Measurements from ENCODE around the gene SNORC.
A peak's percentile ranks its signal among the peaks of the same experiment; 100 is the strongest.

The SNORC gene

GRCh38 chr2:232882505-232883115, 12.5 kb downstream of the SNORC start:
- no peak for DNase-seq

- no peak for DNase-seq
Measured at GRCh38 chr2:232883116-232883721, 13.2 kb downstream of the SNORC start.

GRCh38 chr2:232884001-232884421, 13.9 kb downstream of the SNORC start:
- no peak for DNase-seq

GRCh38 chr2:232884549-232885263, 14.6 kb downstream of the SNORC start:
- DNase-seq = no peak

- DNase-seq = no peak
Measured at GRCh38 chr2:232885264-232885961, 15.3 kb downstream of the SNORC start.

GRCh38 chr2:232886176-232886575, 16.1 kb downstream of the SNORC start:
- no peak for DNase-seq

GRCh38 chr2:232886632-232887031, 16.6 kb downstream of the SNORC start:
- DNase-seq = no peak

GRCh38 chr2:232887171-232887850, 17.2 kb downstream of the SNORC start:
- DNase-seq = no peak

GRCh38 chr2:232888099-232888836, 18.2 kb downstream of the SNORC start:
- DNase-seq = no peak

GRCh38 chr2:232888839-232889529, 18.9 kb downstream of the SNORC start:
- DNase-seq = peak in 1 of 2 experiments; percentile 11

- no peak for DNase-seq
Measured at GRCh38 chr2:232889876-232890401, 19.9 kb downstream of the SNORC start.

GRCh38 chr2:232890536-232890895, 20.5 kb downstream of the SNORC start:
- DNase-seq = peak in 1 of 2 experiments; percentile 12

GRCh38 chr2:232890896-232891601, 21.0 kb downstream of the SNORC start:
- DNase-seq = peak; percentile 15 to 17

GRCh38 chr2:232891621-232892071, 21.6 kb downstream of the SNORC start:
- DNase-seq = peak; percentile 13 to 17

GRCh38 chr2:232892221-232892620, 22.2 kb downstream of the SNORC start:
- no peak for DNase-seq

- DNase-seq = peak in 1 of 2 experiments; percentile 13
Measured at GRCh38 chr2:232892843-232893242, 22.8 kb downstream of the SNORC start.

- DNase-seq = no peak
Measured at GRCh38 chr2:232893834-232894233, 23.8 kb downstream of the SNORC start.

GRCh38 chr2:232894251-232894650, 24.2 kb downstream of the SNORC start:
- peak in 1 of 2 experiments; percentile 13 for DNase-seq

- no peak for DNase-seq
Measured at GRCh38 chr2:232894746-232895145, 24.7 kb downstream of the SNORC start.

GRCh38 chr2:232896111-232896510, 26.0 kb downstream of the SNORC start:
- peak; percentile 16 for DNase-seq
